CD4-positive, alpha-beta T cell (primary cell): ENCODE data around the gene DNAH9. TPM values are rescaled to one million over a fixed set of nuclear protein-coding genes. Genes with fewer than 3 reads are reported as not detected.

Source experiments
- ATAC-seq: fragments of 200-7000 bp; cut with Tn5 transposase; one replicate; pipeline ENCODE4 v1.10.0; 2022; ENCODE audit warnings: mild to moderate bottlenecking; ENCODE audit not compliant: poor library complexity
- CTCF ChIA-PET: fragments of 350-600 bp; sonication (Branson Sonifier 250); formaldehyde crosslinking; loops from one replicate; lab custom pipeline; 2021; ENCODE audit warnings: antibody characterized with exemption, inconsistent platforms; lab: Charles Lee
- POLR2A ChIA-PET: fragments of 350-600 bp; sonication (Branson Sonifier 250); formaldehyde crosslinking; loops from one replicate; lab custom pipeline; 2021; ENCODE audit warnings: antibody characterized with exemption, inconsistent platforms; lab: Charles Lee
- DNase-seq, 14 experiments: peaks; one replicate each; pipeline ENCODE4 v3.0.0-alpha.2; 2013 to 2020; ENCODE audit warnings: mixed read lengths in 2 of 14
- H3K27ac ChIP-seq, 2 donors: one replicate each; pipeline versions ENCODE4 v1.5.1 to v1.7.0; 2013; ENCODE audit warnings: low read length in 2 of 2, low read depth in 1 of 2, mild to moderate bottlenecking in 1 of 2
- H3K27me3 ChIP-seq, 2 experiments: 1 replicate in 1 of 2; 2 replicates in 1 of 2; pipeline versions ENCODE4 v1.6.1 to v1.7.0; 2013; ENCODE audit warnings: low read length in 2 of 2, control low read depth in 1 of 2, mild to moderate bottlenecking in 1 of 2, moderate library complexity in 1 of 2; ENCODE audit not compliant: insufficient read depth in 2 of 2, control insufficient read depth in 1 of 2
- H3K36me3 ChIP-seq: one replicate; pipeline ENCODE4 v1.6.1; 2013; ENCODE audit warnings: low read length, control low read depth; ENCODE audit not compliant: insufficient read depth
- H3K4me1 ChIP-seq: one replicate; pipeline ENCODE4 v1.6.1; 2013; ENCODE audit warnings: low read length, control low read depth; ENCODE audit not compliant: insufficient read depth
- H3K4me3 ChIP-seq: one replicate; pipeline ENCODE4 v1.5.1; 2013; ENCODE audit warnings: mild to moderate bottlenecking, low read length, moderate library complexity
- H3K9me3 ChIP-seq, 2 experiments: 1 replicate in 1 of 2; 2 replicates in 1 of 2; pipeline versions ENCODE4 v1.6.1 to v1.7.0; 2013; ENCODE audit warnings: low read length in 2 of 2, mild to moderate bottlenecking in 2 of 2, control low read depth in 1 of 2, moderate library complexity in 1 of 2; ENCODE audit not compliant: control insufficient read depth in 1 of 2, insufficient read depth in 1 of 2
- H3K27ac Mint-ChIP-seq: one replicate; pipeline ENCODE4 v1.8.0; 2020; ENCODE audit warnings: mixed read lengths
- H3K27me3 Mint-ChIP-seq: one replicate; pipeline ENCODE4 v1.8.0; 2021; ENCODE audit warnings: mixed read lengths
- H3K36me3 Mint-ChIP-seq: one replicate; pipeline ENCODE4 v1.8.0; 2021; ENCODE audit warnings: low read depth, mixed read lengths
- H3K4me1 Mint-ChIP-seq: one replicate; pipeline ENCODE4 v1.8.0; 2021; ENCODE audit warnings: low read depth, mixed read lengths
- H3K4me3 Mint-ChIP-seq: one replicate; pipeline ENCODE4 v1.8.0; 2020; ENCODE audit warnings: mild to moderate bottlenecking, mixed read lengths
- H3K9me3 Mint-ChIP-seq: one replicate; pipeline ENCODE4 v1.8.0; 2020; ENCODE audit warnings: mixed read lengths
- intact Hi-C, 2 experiments: fragments of 100-400 bp; cut with DNase I in 1 of 2; cut with micrococcal nuclease in 1 of 2; formaldehyde crosslinking; loops; one replicate each; pipeline versions ENCODE4 v1.15.1 to v1.9.0; 2023 to 2025; cut with DNase I, micrococcal nuclease
- total RNA-seq, 174 experiments: library from RNA in 2 of 174; stranded (reverse) in 2 of 174; gene quantifications; one replicate each; pipeline ENCODE4 v1.2.3 and lab custom pipeline; 2021 to 2026
- TF ChIP-seq, protein P1 (sequence below): fragments of 200-600 bp; IDR thresholded peaks from one replicate; pipeline ENCODE4 v1.8.0; 2022; ENCODE audit warnings: antibody characterized with exemption, mild to moderate bottlenecking

The DNAH9 gene
- total RNA-seq, 2 experiments from 2014 or later, result not detected

DNA sequence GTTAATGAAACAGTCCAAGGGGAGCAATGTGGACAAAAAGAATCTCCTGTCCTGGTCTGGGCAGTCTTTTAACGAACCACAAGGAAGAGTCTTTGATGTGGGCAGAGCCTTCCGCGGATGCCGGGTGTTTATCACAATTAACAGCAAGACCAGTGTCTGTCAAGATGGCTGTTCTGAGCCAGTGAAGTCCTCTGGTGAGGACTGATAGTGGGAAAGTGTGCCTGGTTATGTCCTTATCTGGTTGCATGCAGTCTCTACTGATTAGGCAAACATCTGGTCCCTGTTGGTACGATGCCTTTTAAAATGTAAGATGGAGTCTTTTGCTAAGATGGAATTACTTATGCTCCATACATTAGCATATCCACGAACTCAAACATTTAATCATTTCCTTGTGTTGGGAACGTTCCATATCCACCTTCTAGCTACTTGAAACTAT, 310.5 kb downstream of the DNAH9 start:
- H3K9me3 Mint-ChIP-seq, result peaks cover 10% of the 10 kb centered on the region
- H3K4me3 Mint-ChIP-seq, result no peak overlapping the region
- ChIA-PET CTCF (no interaction called here), POLR2A (no interaction called here)
- intact Hi-C loops, result no loop called here
- TF ChIP-seq, protein P1, sequence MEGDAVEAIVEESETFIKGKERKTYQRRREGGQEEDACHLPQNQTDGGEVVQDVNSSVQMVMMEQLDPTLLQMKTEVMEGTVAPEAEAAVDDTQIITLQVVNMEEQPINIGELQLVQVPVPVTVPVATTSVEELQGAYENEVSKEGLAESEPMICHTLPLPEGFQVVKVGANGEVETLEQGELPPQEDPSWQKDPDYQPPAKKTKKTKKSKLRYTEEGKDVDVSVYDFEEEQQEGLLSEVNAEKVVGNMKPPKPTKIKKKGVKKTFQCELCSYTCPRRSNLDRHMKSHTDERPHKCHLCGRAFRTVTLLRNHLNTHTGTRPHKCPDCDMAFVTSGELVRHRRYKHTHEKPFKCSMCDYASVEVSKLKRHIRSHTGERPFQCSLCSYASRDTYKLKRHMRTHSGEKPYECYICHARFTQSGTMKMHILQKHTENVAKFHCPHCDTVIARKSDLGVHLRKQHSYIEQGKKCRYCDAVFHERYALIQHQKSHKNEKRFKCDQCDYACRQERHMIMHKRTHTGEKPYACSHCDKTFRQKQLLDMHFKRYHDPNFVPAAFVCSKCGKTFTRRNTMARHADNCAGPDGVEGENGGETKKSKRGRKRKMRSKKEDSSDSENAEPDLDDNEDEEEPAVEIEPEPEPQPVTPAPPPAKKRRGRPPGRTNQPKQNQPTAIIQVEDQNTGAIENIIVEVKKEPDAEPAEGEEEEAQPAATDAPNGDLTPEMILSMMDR, result no peak
- no peaks in the 10 kb centered on the region for H3K4me1 ChIP-seq
- ATAC-seq, result no peak
- H3K36me3 ChIP-seq, result no peaks in the 10 kb centered on the region
- H3K4me3 ChIP-seq, result no peak overlapping the region
- H3K9me3 ChIP-seq, result peaks cover 6 to 9% of the 10 kb centered on the region in 2 experiments
- H3K27ac ChIP-seq, result no peak overlapping the region
- H3K4me1 Mint-ChIP-seq, result no peaks in the 10 kb centered on the region
- no peaks in the 10 kb centered on the region for H3K27me3 ChIP-seq
- no peaks in the 10 kb centered on the region for H3K27me3 Mint-ChIP-seq
- no peaks in the 10 kb centered on the region for H3K36me3 Mint-ChIP-seq
- H3K27ac Mint-ChIP-seq, result no peak overlapping the region
- DNase-seq, result no peak

DNA sequence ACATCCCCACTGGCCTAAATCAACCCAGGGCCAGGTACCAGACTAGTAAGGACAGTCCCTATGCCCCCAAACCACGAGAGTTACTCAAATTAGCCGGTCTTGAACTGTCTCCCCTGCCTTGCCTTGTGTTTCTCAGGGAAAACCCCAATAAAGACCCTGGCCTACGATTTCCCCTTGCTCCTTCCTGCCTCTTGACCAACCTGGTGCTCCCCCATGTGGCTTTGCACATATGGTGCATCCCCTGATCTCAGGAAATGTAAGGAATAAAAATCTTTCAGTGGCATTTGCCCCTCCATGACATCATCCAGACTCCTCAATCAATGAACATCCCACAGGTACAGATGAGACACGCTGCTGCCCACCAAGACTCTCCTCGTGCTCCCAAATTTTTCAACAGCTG, 311.1 kb downstream of the DNAH9 start:
- Histone ChIP-seq H3K27ac (no peak overlapping the region), H3K4me3 (no peak overlapping the region), H3K36me3 (no peaks in the 10 kb centered on the region), H3K9me3 (peaks cover 6 to 9% of the 10 kb centered on the region in 2 experiments), H3K27me3 (no peaks in the 10 kb centered on the region), H3K4me1 (no peaks in the 10 kb centered on the region)
- H3K36me3 Mint-ChIP-seq, result no peaks in the 10 kb centered on the region
- no peak overlapping the region for H3K4me3 Mint-ChIP-seq
- H3K4me1 Mint-ChIP-seq, result no peaks in the 10 kb centered on the region
- CTCF ChIA-PET, result no interaction called here
- TF ChIP-seq, protein P1, result no peak
- H3K27me3 Mint-ChIP-seq, result no peaks in the 10 kb centered on the region
- peaks cover 13% of the 10 kb centered on the region for H3K9me3 Mint-ChIP-seq
- no peak for DNase-seq
- ATAC-seq, result no peak
- intact Hi-C loops, result no loop called here
- POLR2A ChIA-PET, result no interaction called here
- H3K27ac Mint-ChIP-seq, result no peak overlapping the region

DNA sequence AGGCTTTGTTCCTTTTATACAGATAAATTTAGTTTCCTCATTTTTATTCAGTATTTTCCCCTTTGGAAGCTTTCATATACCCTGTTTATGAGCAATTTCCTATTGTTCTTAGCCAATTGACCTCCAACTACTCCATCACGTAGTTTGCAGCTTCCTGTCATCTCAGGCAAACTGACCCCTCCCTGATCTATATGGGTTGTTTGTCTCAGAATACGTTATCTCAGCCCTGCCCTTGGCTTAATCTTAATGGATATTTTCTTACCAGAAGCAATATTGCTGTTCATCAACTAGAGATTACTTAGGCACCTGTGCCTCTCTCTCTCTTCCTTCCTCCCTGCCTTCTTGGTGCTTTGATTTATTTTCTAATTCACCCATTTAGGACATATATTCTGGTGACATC, 317.8 kb downstream of the DNAH9 start:
- peaks cover 0 to 25% of the 10 kb centered on the region in 2 experiments for H3K9me3 ChIP-seq
- Mint-ChIP-seq H3K36me3 (no peaks in the 10 kb centered on the region), H3K27me3 (peaks cover 8% of the 10 kb centered on the region), H3K4me1 (no peaks in the 10 kb centered on the region), H3K27ac (no peak overlapping the region), H3K9me3 (peaks cover 11% of the 10 kb centered on the region), H3K4me3 (no peak overlapping the region)
- no peaks in the 10 kb centered on the region for H3K27me3 ChIP-seq
- TF ChIP-seq, protein P1, result no peak
- ATAC-seq (no peak), DNase-seq (no peak)
- H3K4me1 ChIP-seq, result no peaks in the 10 kb centered on the region
- ChIA-PET POLR2A (no interaction called here), CTCF (no interaction called here)
- H3K4me3 ChIP-seq, result no peak overlapping the region
- intact Hi-C loops, result no loop called here
- no peaks in the 10 kb centered on the region for H3K36me3 ChIP-seq
- no peak overlapping the region for H3K27ac ChIP-seq
